Activated naive CD8-positive, alpha-beta T cell treated with anti-CD3 and anti-CD28 coated beads, Interleukin-2, amount 50 U/mL, for 16 hours (primary cell): Measurements from ENCODE around the gene PLP1.
A peak's percentile ranks its signal among the peaks of the same experiment; 100 is the strongest.

Experiments
- DNase-seq: peaks from one replicate; pipeline ENCODE4 v3.0.0-alpha.2; 2020; ENCODE audit warnings: low read depth, low spot score

PLP1 gene

GRCh38 chrX:103825881-103826280 lies 49.2 kb downstream of the PLP1 start:
- DNase-seq, result no peak

GRCh38 chrX:103828529-103828928 lies 51.9 kb downstream of the PLP1 start:
- DNase-seq, result no peak

DNA sequence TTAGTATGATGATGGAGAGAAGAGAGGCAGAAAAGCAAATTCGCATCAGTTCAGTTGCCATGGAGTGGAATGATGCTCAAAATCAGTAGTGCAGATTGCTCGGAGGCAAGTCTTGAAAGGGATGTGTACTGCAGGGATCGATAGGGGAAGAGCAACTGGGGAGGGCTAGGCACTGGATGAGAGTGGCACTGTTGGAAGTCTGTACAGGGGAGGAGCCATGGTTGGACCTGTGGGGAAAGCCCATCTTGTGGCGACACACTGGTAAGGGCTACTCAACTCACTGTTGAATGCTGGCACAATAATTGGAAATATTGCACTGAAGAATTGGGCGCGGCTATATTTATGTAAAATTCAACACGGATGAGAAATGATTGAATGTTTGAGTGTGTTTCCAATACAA lies 54.2 kb downstream of the PLP1 start:
- no peak for DNase-seq

GRCh38 chrX:103831342-103831802 lies 54.7 kb downstream of the PLP1 start:
- DNase-seq, result no peak

DNA sequence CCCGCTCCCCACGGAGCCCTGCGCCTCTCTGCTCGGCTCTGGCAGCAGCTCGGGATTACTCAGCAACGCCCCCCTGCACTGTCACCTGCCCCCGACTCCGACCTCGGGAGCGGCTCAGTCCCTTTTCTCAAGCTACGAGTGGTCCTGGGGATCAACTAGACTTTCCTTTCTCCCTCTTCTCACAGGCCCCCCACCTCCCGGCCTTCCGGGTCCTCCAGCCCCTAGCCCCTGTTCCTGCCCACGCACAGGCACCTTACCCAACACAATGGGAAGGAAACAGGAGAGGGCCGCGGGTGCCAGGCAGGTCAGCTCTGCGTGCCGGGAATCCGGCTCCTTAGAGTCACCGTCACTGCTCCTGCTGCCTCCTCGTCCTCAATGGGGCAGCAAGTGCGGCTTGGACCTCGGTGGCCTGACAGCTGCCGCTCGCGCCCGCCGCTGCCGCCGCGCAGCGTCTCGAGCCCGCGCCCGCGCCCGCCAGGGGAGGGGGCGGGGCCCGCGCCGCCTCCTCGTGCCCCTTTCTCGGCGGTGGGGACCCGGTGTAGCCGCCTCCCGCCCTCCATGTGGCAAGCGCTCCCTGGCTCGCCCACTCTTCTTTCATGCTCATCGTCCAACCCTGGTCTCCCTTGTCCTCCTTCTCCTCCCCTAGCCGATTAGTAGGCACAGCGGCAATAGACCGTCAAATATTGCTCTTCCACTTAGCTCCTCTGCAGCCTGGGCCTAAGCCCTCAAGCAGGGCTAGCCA lies 55.3 kb downstream of the PLP1 start, which contains the start of gene RAB9B:
RAB9B (minus strand) TSS at position 455 of the 742 bp plus-strand sequence. CDS start 6,473 bp downstream, outside the sequence.
- peak; percentile 35 for DNase-seq

DNA sequence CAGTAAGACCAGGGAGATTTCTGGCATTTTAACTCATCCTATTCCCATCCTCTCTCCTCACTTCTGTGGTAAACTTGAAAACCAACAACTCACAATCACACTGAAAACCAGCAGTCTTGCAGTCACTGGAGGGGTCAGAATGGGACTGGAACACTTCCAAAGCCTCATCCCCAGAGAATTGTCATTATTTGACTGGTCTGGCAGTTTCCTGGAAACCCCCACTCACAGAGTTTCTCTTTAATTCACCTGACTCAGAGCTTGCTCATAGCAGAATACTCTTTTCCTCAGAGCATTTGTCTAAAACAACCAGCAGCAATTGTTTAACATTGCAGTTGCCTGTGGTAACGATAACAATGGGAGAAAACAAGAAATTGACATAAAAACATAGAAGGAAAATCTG lies 62.8 kb downstream of the PLP1 start:
- no peak for DNase-seq
